Stomach smooth muscle (tissue), 2 donors: ENCODE measurements around the gene RAET1L.
"Not testable (repeated sequence)": the region's sequence is repeated elsewhere in the genome, so short reads cannot be mapped to it uniquely, and the experiment has no call there.

Source experiments
- H3K27ac ChIP-seq: one replicate; pipeline ENCODE4 v1.7.0; 2013; ENCODE audit warnings: mild to moderate bottlenecking, low read length, inconsistent platforms
- H3K27me3 ChIP-seq, 2 donors: one replicate each; pipeline ENCODE4 v1.7.0; 2013; ENCODE audit warnings: low read length in 2 of 2; ENCODE audit not compliant: insufficient read depth in 2 of 2, control insufficient read depth in 1 of 2
- H3K36me3 ChIP-seq, 2 donors: one replicate each; pipeline ENCODE4 v1.7.0; 2013; ENCODE audit warnings: low read length in 2 of 2; ENCODE audit not compliant: control insufficient read depth in 2 of 2, insufficient read depth in 2 of 2
- H3K4me1 ChIP-seq: one replicate; pipeline ENCODE4 v1.7.0; 2013; ENCODE audit warnings: low read length; ENCODE audit not compliant: control insufficient read depth, insufficient read depth
- H3K4me3 ChIP-seq, 2 donors: one replicate each; pipeline ENCODE4 v1.7.0; 2013; ENCODE audit warnings: low read length in 2 of 2
- H3K9ac ChIP-seq, 2 donors: one replicate each; pipeline ENCODE4 v1.7.0; 2013; ENCODE audit warnings: low read length in 2 of 2, mild to moderate bottlenecking in 1 of 2
- H3K9me3 ChIP-seq, 2 donors: one replicate each; pipeline ENCODE4 v1.7.0; 2013; ENCODE audit warnings: low read length in 2 of 2; ENCODE audit not compliant: control insufficient read depth in 2 of 2
- donor health status: healthy.
- donor health status: Pancreatic carcinoma.

The RAET1L gene, protein sequence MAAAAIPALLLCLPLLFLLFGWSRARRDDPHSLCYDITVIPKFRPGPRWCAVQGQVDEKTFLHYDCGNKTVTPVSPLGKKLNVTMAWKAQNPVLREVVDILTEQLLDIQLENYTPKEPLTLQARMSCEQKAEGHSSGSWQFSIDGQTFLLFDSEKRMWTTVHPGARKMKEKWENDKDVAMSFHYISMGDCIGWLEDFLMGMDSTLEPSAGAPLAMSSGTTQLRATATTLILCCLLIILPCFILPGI

DNA sequence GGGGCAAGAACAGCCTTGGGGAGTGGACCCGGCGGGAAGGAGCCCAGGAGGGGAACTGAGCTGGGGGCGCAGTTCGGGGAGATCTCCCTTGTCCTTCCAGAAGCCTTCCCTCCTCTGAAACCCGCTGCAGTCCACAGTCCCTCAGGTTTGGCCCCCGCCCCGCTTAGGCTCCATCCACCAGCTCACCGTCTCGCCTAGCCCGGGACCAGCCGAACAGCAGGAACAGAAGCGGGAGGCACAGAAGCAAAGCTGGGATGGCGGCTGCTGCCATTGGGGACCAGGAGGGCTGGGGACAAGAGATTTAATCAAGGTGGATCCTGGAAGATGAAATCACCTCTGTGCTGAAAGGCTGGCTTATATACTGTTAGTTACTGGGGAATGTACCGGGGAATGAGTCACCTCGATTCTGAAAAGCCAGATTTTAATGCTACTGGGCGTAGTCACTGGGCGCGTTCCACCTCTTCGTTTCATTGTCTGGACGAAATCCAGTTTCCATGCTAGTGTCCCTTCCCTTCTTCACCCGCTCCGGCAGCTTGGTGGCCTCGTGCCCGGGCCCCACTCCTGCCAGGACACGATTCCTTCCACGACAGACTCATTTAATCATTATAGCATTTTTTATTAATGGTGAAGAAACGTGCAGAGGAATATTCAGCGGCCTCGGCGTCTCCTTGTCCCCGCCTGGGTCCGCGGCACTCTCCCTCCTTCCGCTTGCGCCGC lies at the start of gene RAET1L:
Gene RAET1L, minus strand, starts transcription at position 332 of the 717 bp plus-strand sequence. Its CDS starts 61 bp downstream, at position 271.
- Histone ChIP-seq H3K9ac (no peak within 1 kb of the TSS), H3K4me3 (peak within 1 kb of the TSS; percentile 67 to 71), H3K36me3 (no peaks in the 10 kb centered on the region), H3K27me3 (peaks cover 33 to 36% of the 10 kb centered on the region in 2 donors), H3K4me1 (peaks cover 13% of the 10 kb centered on the region), H3K9me3 (no peaks in the 10 kb centered on the region), H3K27ac (no peak within 1 kb of the TSS)

DNA sequence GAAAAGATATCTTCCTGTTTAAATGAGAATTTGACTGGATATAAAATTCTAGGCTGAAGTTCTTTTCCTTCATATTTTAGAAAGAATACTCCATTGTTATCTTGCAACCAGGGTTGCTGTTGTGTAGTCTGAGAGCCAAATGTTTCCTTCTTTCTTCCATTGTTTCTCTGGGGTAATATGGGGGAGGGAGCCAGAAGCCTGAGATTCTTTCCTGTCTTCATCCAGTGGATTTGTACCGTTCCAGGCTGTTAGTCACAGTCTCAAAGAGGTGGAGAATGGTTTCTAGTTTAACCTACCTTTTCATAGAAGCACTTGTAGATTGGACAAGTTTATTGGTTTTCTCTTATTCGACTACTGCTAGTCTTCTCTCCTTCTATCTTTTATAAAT lies 49.7 kb upstream of the RAET1L start:
- Histone ChIP-seq H3K36me3 (no peaks in the 10 kb centered on the region), H3K27ac (no peak overlapping the region), H3K4me1 (no peaks in the 10 kb centered on the region), H3K4me3 (no peak overlapping the region), H3K9me3 (no peaks in the 10 kb centered on the region), H3K27me3 (no peaks in the 10 kb centered on the region), H3K9ac (no peak overlapping the region)

DNA sequence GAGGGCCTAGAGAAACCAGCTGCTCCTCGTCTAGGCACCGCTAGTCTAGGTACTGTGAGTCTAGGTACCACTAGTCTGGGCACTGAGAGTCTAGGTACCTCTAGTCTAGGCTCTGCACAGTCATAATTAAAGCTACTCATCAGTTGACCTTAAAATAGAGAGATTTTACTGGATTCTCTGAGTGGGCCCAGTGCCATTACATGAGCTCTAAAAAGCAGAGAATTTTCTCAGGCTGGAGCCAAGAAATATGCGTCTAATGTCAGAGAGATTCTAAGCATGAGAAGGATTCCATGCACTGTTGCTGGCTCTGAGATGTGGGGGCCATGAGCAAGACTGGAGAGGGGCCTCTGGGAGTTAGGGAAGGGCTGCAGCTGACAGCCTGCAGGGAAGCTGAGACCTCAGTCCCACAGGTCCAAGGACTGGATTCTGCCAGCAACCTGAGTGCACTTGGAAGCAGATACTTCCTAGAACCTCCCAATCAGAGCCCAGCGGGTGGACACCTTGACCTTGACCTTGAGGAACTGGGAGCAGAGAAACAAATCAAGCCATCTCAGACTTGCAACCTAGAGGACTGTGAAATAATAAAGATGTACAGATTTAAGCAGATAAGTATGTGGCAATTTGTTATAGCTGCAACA lies 49.2 kb upstream of the RAET1L start:
- H3K4me1 ChIP-seq, H3K4me3 ChIP-seq, H3K9me3 ChIP-seq, H3K9ac ChIP-seq, H3K36me3 ChIP-seq, H3K27ac ChIP-seq, H3K27me3 ChIP-seq: not testable (repeated sequence)

DNA sequence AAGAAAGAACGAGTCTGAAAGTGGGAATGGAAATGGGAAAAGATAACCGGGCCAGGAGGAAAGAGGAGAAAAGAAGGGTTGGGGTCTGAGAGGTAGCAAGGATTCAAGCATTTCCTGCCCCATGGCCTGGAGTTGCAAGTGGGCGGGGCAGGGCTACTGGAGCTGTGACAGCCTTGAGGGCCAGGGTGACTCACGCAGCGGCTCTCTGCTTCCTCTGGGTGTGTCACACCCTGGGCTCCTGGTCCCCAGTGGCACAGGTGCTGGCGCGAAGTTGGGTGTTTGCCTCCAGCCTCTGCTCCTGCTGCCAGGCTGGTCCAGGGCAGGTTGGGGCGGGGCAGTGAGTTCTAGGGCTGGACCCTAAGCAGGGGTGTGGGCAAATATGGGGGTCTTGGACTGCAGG lies 46.9 kb upstream of the RAET1L start:
- peaks cover 9% of the 10 kb centered on the region for H3K4me1 ChIP-seq
- no peaks in the 10 kb centered on the region for H3K9me3 ChIP-seq
- no peak overlapping the region for H3K9ac ChIP-seq
- H3K27me3 ChIP-seq: no peaks in the 10 kb centered on the region
- no peak overlapping the region for H3K4me3 ChIP-seq
- H3K27ac ChIP-seq: no peak overlapping the region
- H3K36me3 ChIP-seq: no peaks in the 10 kb centered on the region

DNA sequence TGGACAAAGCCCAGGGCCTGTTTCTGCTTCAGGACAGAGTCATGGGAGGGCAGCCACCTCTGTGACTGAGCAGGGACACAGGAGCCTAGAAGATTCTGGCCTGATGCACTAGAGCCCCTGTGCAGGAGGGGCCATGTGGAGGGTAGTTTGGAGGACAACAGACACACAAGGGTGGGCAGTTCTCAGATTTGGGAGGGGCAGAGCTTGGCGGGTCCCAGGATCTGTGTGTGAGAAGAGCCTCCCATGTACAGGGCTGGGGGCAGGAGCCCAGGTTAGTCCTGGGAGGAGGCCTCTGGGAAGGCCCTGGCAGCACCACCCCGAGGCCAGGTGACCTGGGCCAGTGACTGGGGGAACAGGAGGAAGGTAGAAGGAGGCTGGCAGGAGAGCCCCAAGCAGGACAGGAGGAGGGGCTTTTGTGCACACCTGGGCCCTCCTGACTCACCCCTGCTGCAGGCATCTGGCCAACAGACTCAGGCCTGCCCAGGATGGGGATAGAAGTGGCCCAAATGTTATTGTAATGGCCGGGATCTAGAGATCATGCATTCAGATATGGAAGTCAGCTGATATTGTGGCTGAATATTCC lies 45.0 kb upstream of the RAET1L start:
- Histone ChIP-seq H3K27ac (no peak overlapping the region), H3K27me3 (no peaks in the 10 kb centered on the region), H3K4me3 (no peak overlapping the region), H3K9ac (no peak overlapping the region), H3K9me3 (no peaks in the 10 kb centered on the region), H3K4me1 (peaks cover 9% of the 10 kb centered on the region), H3K36me3 (no peaks in the 10 kb centered on the region)

DNA sequence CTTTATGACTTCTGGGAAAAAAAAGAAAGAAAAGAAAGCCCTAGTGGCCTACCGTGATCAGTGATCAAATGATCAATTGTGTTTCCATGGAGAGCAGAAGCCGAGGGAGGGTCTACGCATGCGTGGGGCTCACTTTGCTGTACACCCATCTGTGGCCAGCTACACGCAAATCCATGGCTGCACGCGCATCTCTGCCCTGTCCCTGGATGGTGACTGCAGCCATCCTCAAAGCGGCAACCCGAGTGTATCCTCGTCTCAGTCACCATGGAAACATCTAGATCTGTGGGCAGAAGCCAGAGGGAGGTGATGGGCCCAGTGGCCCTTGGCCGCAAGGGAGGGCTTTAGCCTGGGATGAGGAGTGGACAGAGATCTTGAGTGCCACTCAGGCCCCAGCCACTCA lies 44.4 kb upstream of the RAET1L start:
- Histone ChIP-seq H3K4me1 (peaks cover 9% of the 10 kb centered on the region), H3K9ac (no peak overlapping the region), H3K9me3 (no peaks in the 10 kb centered on the region), H3K27me3 (no peaks in the 10 kb centered on the region), H3K36me3 (no peaks in the 10 kb centered on the region), H3K27ac (no peak overlapping the region), H3K4me3 (peak overlapping the region in 1 of 2 donors; percentile 78)

DNA sequence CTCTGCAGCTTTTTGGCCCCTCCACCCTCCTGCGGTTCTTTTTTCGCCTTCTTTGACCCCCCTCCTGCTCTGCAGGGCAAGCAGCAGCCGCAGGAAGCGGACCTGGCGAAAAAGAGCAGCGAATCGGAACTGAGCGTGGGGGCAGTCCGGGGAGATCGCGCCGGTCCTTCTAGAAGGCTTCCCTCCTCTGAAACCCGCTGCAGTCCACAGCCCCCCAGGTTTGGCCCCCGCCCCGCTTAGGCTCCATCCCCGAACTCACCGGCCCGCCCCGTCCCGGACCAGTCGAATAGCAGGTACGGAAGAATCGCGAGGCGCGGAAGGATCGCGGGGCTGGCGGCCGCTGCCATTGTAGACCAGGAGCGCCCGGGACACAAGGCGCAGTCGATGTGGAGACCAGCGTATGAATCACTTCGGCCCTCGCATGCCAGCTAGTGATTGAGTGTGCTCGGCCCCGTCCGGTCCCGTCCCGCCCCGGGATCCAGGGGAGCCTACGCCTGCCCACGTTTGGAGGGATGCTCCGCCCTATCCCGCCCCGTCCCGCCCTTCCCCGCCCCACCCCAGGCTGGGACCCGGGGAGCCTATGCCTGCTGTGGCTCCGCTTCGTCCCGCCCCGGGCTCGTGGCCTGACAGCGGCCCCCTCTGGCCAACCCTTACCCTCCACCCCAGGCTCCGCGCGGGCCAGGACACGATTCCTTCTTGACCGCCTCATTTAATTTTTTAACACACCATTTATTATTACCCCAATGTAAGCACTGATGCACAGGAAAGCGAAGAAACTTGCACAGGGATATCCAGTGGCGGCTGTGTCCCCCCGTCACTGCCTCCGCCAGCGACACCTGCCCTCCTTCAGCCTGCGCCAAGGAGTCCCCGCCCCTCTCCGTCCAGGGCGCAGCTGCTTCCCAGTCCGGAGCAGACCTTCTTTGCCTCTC lies 43.7 kb upstream of the RAET1L start, which contains the start of gene ULBP3:
Gene ULBP3, minus strand, starts transcription at position 402 of the 929 bp plus-strand sequence. Its CDS starts 55 bp downstream, at position 347.
- Histone ChIP-seq H3K4me3 (peak within 1 kb of the TSS; percentile 76 to 78), H3K9ac (peak within 1 kb of the TSS; percentile 42 to 57), H3K4me1 (peaks cover 9% of the 10 kb centered on the region), H3K36me3 (no peaks in the 10 kb centered on the region), H3K9me3 (no peaks in the 10 kb centered on the region), H3K27ac (no peak within 1 kb of the TSS), H3K27me3 (no peaks in the 10 kb centered on the region)

DNA sequence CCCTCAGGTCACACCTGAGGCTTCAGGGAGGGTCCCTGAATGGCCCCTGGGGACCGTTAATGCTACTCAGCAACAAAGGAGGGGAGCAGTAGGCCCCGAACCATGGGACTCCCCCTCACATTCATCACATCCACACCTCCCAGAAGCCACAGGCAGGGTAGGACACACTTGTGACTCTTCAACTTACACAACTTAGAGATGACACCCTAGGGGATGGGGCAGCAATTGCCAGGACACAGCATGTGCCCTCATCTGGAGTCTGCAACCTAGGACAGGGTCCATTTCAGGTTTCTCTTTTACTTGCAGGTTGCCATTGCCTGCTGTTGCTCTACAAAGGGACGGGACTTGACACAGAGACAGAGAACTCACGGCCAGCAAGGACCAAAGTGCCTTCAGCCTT lies 42.8 kb upstream of the RAET1L start:
- Histone ChIP-seq H3K9ac (peak overlapping the region; percentile 42 to 57), H3K27ac (no peak overlapping the region), H3K36me3 (no peaks in the 10 kb centered on the region), H3K4me1 (peaks cover 9% of the 10 kb centered on the region), H3K9me3 (no peaks in the 10 kb centered on the region), H3K27me3 (no peaks in the 10 kb centered on the region), H3K4me3 (peak overlapping the region; percentile 76 to 78)

DNA sequence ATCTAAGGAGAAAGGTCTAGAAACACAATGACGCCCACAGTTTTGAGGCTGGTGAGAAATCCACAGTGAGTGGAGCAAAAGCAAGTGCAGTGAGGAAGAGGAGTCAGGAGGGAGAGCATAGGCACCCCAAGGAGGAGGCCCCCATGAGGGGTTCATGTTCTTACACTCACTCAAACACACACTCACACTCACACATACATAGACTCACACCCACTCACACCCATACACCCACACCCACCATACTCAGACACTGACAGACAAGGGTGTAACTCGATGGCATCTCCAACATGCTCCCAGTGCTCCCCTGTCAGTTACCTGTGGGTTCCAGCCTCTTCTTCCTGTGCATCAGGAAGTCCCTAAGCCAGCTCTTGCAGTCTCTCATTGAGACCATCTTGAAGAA lies 39.8 kb upstream of the RAET1L start:
- H3K9ac ChIP-seq: no peak overlapping the region
- no peaks in the 10 kb centered on the region for H3K9me3 ChIP-seq
- peaks cover 9% of the 10 kb centered on the region for H3K4me1 ChIP-seq
- no peaks in the 10 kb centered on the region for H3K36me3 ChIP-seq
- H3K27me3 ChIP-seq: no peaks in the 10 kb centered on the region
- H3K4me3 ChIP-seq: no peak overlapping the region
- H3K27ac ChIP-seq: no peak overlapping the region

DNA sequence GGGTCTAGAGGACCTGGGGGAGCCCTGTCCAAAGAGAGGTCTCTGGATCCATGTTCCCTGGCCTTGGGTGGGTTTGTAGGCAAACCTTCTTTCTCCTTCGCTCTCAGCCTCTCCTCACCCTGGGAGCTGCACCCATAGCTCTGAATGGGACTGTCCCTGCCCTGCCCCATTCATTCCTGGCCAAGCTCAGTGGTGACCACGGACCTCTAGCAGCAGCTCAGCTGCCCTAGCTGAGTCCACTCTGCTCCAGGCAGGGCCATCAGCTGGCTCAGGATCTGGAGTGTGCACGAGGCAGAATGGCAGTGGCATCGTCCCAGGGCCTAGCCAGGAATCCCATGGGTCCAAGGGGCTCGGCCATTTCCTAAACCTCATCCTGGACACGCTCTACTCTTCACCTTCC lies 38.3 kb upstream of the RAET1L start:
- Histone ChIP-seq H3K36me3 (no peaks in the 10 kb centered on the region), H3K27ac (no peak overlapping the region), H3K9me3 (no peaks in the 10 kb centered on the region), H3K27me3 (no peaks in the 10 kb centered on the region), H3K4me1 (peaks cover 7% of the 10 kb centered on the region), H3K4me3 (no peak overlapping the region), H3K9ac (no peak overlapping the region)
